Fibroblast of pulmonary artery (primary cell): ENCODE measurements around the gene VSTM1.

Experiments used
- DNase-seq: peaks from one replicate; pipeline ENCODE4 v3.0.0-alpha.2; 2010; ENCODE audit warnings: low read depth
- H3K4me3 ChIP-seq: replicated peaks from 2 replicates; pipeline ENCODE4 v1.5.1; 2011; ENCODE audit warnings: low read depth, mild to moderate bottlenecking, control low read depth, low read length, moderate library complexity
- CTCF ChIP-seq: IDR thresholded peaks from 2 replicates; pipeline ENCODE4 v1.5.1; 2011; ENCODE audit warnings: mild to moderate bottlenecking, control low read depth, low read length, inconsistent platforms; ENCODE audit errors: missing control alignments

Gene VSTM1

GRCh38 chr19:54023191-54023590, 40.5 kb downstream of the VSTM1 start:
- DNase-seq, result no peak
- TF ChIP-seq CTCF, result no peak

GRCh38 chr19:54021932-54022331, 41.8 kb downstream of the VSTM1 start:
- DNase-seq, result no peak
- no peak for TF ChIP-seq CTCF
- no peak overlapping the region for H3K4me3 ChIP-seq

More at GRCh38 chr19:54023191-54023590, 40.5 kb downstream of the VSTM1 start:
- no peak overlapping the region for H3K4me3 ChIP-seq

GRCh38 chr19:54021363-54021762, 42.3 kb downstream of the VSTM1 start:
- DNase-seq, result no peak

GRCh38 chr19:54017261-54017660, 46.4 kb downstream of the VSTM1 start:
- DNase-seq, result peak; percentile 83
- no peak overlapping the region for H3K4me3 ChIP-seq
- TF ChIP-seq CTCF, result no peak

More at GRCh38 chr19:54021363-54021762, 42.3 kb downstream of the VSTM1 start:
- H3K4me3 ChIP-seq, result no peak overlapping the region
- no peak for TF ChIP-seq CTCF

- DNase-seq, result no peak
- no peak for TF ChIP-seq CTCF
- H3K4me3 ChIP-seq, result no peak overlapping the region
Observed at GRCh38 chr19:54014920-54015560, 48.7 kb downstream of the VSTM1 start.

- no peak for TF ChIP-seq CTCF
Observed at GRCh38 chr19:54013866-54014265, 49.8 kb downstream of the VSTM1 start.

GRCh38 chr19:54011507-54012211, 52.0 kb downstream of the VSTM1 start:
- no peak for DNase-seq

More at GRCh38 chr19:54013866-54014265, 49.8 kb downstream of the VSTM1 start:
- no peak for DNase-seq
- H3K4me3 ChIP-seq, result no peak overlapping the region

More at GRCh38 chr19:54011507-54012211, 52.0 kb downstream of the VSTM1 start:
- TF ChIP-seq CTCF, result no peak
- H3K4me3 ChIP-seq, result no peak overlapping the region
